HG02938 (cell line): ENCODE results near the gene HLA-DQB2.
"Not testable (repeated sequence)": the region's sequence is repeated elsewhere in the genome, so short reads cannot be mapped to it uniquely, and the experiment has no call there.

Experiments used
- ATAC-seq: cut with Tn5 transposase; IDR thresholded peaks from one replicate; pipeline ENCODE4 v1.9.1; 2021; ENCODE audit warnings: mild to moderate bottlenecking, moderate library complexity; ENCODE audit not compliant: unreplicated experiment

Gene HLA-DQB2

GRCh38 chr6:32763421-32763820 lies at the start of gene HLA-DQB2:
TSS of gene HLA-DQB2 (minus strand) at chr6:32763532. CDS start at chr6:32763470, 62 bp downstream.
- ATAC-seq, result no peak

- ATAC-seq, result no peak
These were observed 45.8 kb upstream of the HLA-DQB2 start for GRCh38 chr6:32809171-32809570.

GRCh38 chr6:32807020-32807580 lies 43.8 kb upstream of the HLA-DQB2 start:
- no peak for ATAC-seq

- ATAC-seq, result not testable (repeated sequence)
These were observed 42.1 kb upstream of the HLA-DQB2 start for GRCh38 chr6:32805404-32805803.

- ATAC-seq, result no peak
These were observed 40.1 kb upstream of the HLA-DQB2 start for GRCh38 chr6:32803416-32803815.

GRCh38 chr6:32799740-32800139 lies 36.4 kb upstream of the HLA-DQB2 start:
- ATAC-seq, result no peak

GRCh38 chr6:32799168-32799567 lies 35.8 kb upstream of the HLA-DQB2 start:
- no peak for ATAC-seq

- ATAC-seq, result no peak
These were observed 33.8 kb upstream of the HLA-DQB2 start for GRCh38 chr6:32796848-32797776.

GRCh38 chr6:32794510-32794909 lies 31.2 kb upstream of the HLA-DQB2 start:
- ATAC-seq, result no peak

- no peak for ATAC-seq
These were observed 29.6 kb upstream of the HLA-DQB2 start for GRCh38 chr6:32792901-32793435.

GRCh38 chr6:32790306-32790705 lies 27.0 kb upstream of the HLA-DQB2 start:
- ATAC-seq, result no peak

- no peak for ATAC-seq
These were observed 22.6 kb upstream of the HLA-DQB2 start for GRCh38 chr6:32785781-32786533.

GRCh38 chr6:32782923-32783322 lies 19.6 kb upstream of the HLA-DQB2 start:
- not testable (repeated sequence) for ATAC-seq

- no peak for ATAC-seq
These were observed 15.7 kb upstream of the HLA-DQB2 start for GRCh38 chr6:32779036-32779435.

GRCh38 chr6:32775071-32775470 lies 11.7 kb upstream of the HLA-DQB2 start:
- ATAC-seq, result no peak

- no peak for ATAC-seq
These were observed 11.1 kb upstream of the HLA-DQB2 start for GRCh38 chr6:32774426-32774825.

- ATAC-seq, result no peak
These were observed 9.3 kb upstream of the HLA-DQB2 start for GRCh38 chr6:32772656-32773055.

GRCh38 chr6:32764048-32764447 lies 716 bp upstream of the HLA-DQB2 start:
- ATAC-seq, result no peak

GRCh38 chr6:32761548-32761947 lies 1.8 kb downstream of the HLA-DQB2 start:
- ATAC-seq, result no peak

- ATAC-seq, result no peak
These were observed 2.3 kb downstream of the HLA-DQB2 start for GRCh38 chr6:32761072-32761471.

- no peak for ATAC-seq
These were observed 3.7 kb downstream of the HLA-DQB2 start for GRCh38 chr6:32759669-32760068.
